H9 (cell line): Measurements from ENCODE around the gene NTRK2. TPM values are rescaled to one million over a fixed set of nuclear protein-coding genes. Genes with fewer than 3 reads are reported as not detected.

ENCODE experiments used
- DNase-seq: peaks from one replicate; pipeline ENCODE4 v3.0.0-alpha.2; 2017
- H2AFZ ChIP-seq: one replicate; pipeline ENCODE4 v1.6.1; 2013; ENCODE audit warnings: mild to moderate bottlenecking, low read length, control low read depth, moderate library complexity
- H2AK5ac ChIP-seq: 2 replicates; pipeline ENCODE4 v1.6.1; 2013; ENCODE audit warnings: low read length, control low read depth, mixed read lengths; ENCODE audit not compliant: insufficient read length
- H2BK120ac ChIP-seq: one replicate; pipeline ENCODE4 v1.6.1; 2013; ENCODE audit warnings: low read depth, mild to moderate bottlenecking, low read length, control low read depth, inconsistent platforms; ENCODE audit not compliant: poor library complexity, severe bottlenecking
- H2BK12ac ChIP-seq: 2 replicates; pipeline ENCODE4 v1.6.1; 2013; ENCODE audit warnings: low read length, control low read depth, mixed read lengths, low read depth; ENCODE audit not compliant: insufficient read length
- H2BK15ac ChIP-seq: 2 replicates; pipeline ENCODE4 v1.6.1; 2013; ENCODE audit warnings: low read depth, low read length, control low read depth
- H2BK20ac ChIP-seq: one replicate; pipeline ENCODE4 v1.6.1; 2013; ENCODE audit warnings: low read depth, mild to moderate bottlenecking, low read length, control low read depth, inconsistent platforms; ENCODE audit not compliant: poor library complexity, severe bottlenecking
- H2BK5ac ChIP-seq: 2 replicates; pipeline ENCODE4 v1.6.1; 2013; ENCODE audit warnings: low read length, control low read depth, mixed read lengths; ENCODE audit not compliant: insufficient read length
- H3K14ac ChIP-seq: 2 replicates; pipeline ENCODE4 v1.6.1; 2013; ENCODE audit warnings: low read length, control low read depth; ENCODE audit not compliant: insufficient read depth
- H3K18ac ChIP-seq: 2 replicates; pipeline ENCODE4 v1.6.1; 2013; ENCODE audit warnings: low read depth, mild to moderate bottlenecking, mixed read lengths, low read length, control low read depth; ENCODE audit not compliant: insufficient read length
- H3K23ac ChIP-seq: 2 replicates; pipeline ENCODE4 v1.6.1; 2013; ENCODE audit warnings: low read length, control low read depth, mixed read lengths, low read depth; ENCODE audit not compliant: insufficient read length
- H3K23me2 ChIP-seq: 2 replicates; pipeline ENCODE4 v1.6.1; 2013; ENCODE audit warnings: low read depth, mild to moderate bottlenecking, mixed read lengths, low read length, control low read depth; ENCODE audit not compliant: insufficient read length, poor library complexity, severe bottlenecking
- H3K27ac ChIP-seq: 2 replicates; pipeline ENCODE4 v1.5.1; 2013; ENCODE audit warnings: low read length, control low read depth, mixed read lengths, low read depth; ENCODE audit not compliant: insufficient read length
- H3K27me3 ChIP-seq: 2 replicates; pipeline ENCODE4 v1.6.1; 2013; ENCODE audit warnings: low read length, control low read depth, inconsistent platforms; ENCODE audit not compliant: insufficient read depth
- H3K4ac ChIP-seq: 2 replicates; pipeline ENCODE4 v1.6.1; 2013; ENCODE audit warnings: low read depth, mild to moderate bottlenecking, control low read depth, inconsistent platforms, low read length, moderate library complexity
- H3K4me1 ChIP-seq: 2 replicates; pipeline ENCODE4 v1.6.1; 2013; ENCODE audit warnings: low read length, control low read depth, inconsistent platforms; ENCODE audit not compliant: insufficient read depth
- H3K4me2 ChIP-seq: 2 replicates; pipeline ENCODE4 v1.6.1; 2013; ENCODE audit warnings: low read length, control low read depth, mixed read lengths; ENCODE audit not compliant: insufficient read length, insufficient read depth
- H3K56ac ChIP-seq: 2 replicates; pipeline ENCODE4 v1.6.1; 2013; ENCODE audit warnings: low read depth, mild to moderate bottlenecking, mixed read lengths, low read length, control low read depth; ENCODE audit not compliant: insufficient read length
- H3K79me1 ChIP-seq: 2 replicates; pipeline ENCODE4 v1.6.1; 2013; ENCODE audit warnings: low read depth, mild to moderate bottlenecking, moderate library complexity, low read length, control low read depth, inconsistent platforms; ENCODE audit not compliant: insufficient read depth, poor library complexity, severe bottlenecking
- H3K79me2 ChIP-seq: 2 replicates; pipeline ENCODE4 v1.6.1; 2013; ENCODE audit warnings: low read length, control low read depth, inconsistent platforms; ENCODE audit not compliant: insufficient read depth
- H3K9ac ChIP-seq: 2 replicates; pipeline ENCODE4 v1.6.1; 2013; ENCODE audit warnings: low read length, control low read depth, mixed read lengths; ENCODE audit not compliant: insufficient read length; ENCODE audit errors: extremely low read depth
- H3K9me3 ChIP-seq: one replicate; pipeline ENCODE4 v1.6.1; 2013; ENCODE audit warnings: low read depth, low read length, inconsistent platforms; ENCODE audit not compliant: control insufficient read depth
- H3T11ph ChIP-seq: one replicate; pipeline ENCODE4 v1.6.1; 2013; ENCODE audit warnings: mild to moderate bottlenecking, low read length, control low read depth, inconsistent platforms
- H4K20me1 ChIP-seq: one replicate; pipeline ENCODE4 v1.6.1; 2013; ENCODE audit not compliant: control insufficient read depth, insufficient read length, insufficient read depth
- H4K5ac ChIP-seq: 2 replicates; pipeline ENCODE4 v1.6.1; 2013; ENCODE audit warnings: low read depth, mild to moderate bottlenecking, mixed read lengths, low read length, control low read depth; ENCODE audit not compliant: insufficient read length
- H4K8ac ChIP-seq: replicated peaks from 2 replicates; pipeline ENCODE4 v1.6.1; 2013; ENCODE audit warnings: low read length, control low read depth, mixed read lengths, low read depth; ENCODE audit not compliant: insufficient read length
- H4K91ac ChIP-seq: 2 replicates; pipeline ENCODE4 v1.6.1; 2013; ENCODE audit warnings: low read depth, mild to moderate bottlenecking, moderate library complexity, mixed read lengths, low read length, control low read depth; ENCODE audit not compliant: insufficient read length
- H3K27ac Mint-ChIP-seq, 3 experiments: 2 replicates in 2 of 3; 3 replicates in 1 of 3; pipeline ENCODE4 v1.8.0; 2020 to 2021; ENCODE audit warnings: mixed read lengths in 3 of 3, mild to moderate bottlenecking in 1 of 3, moderate library complexity in 1 of 3
- H3K27me3 Mint-ChIP-seq: 2 replicates; pipeline ENCODE4 v1.8.0; 2021; ENCODE audit warnings: low read depth, mild to moderate bottlenecking, moderate library complexity, mixed read lengths
- H3K36me3 Mint-ChIP-seq, 3 experiments: 2 replicates in 2 of 3; 3 replicates in 1 of 3; pipeline ENCODE4 v1.8.0; 2020 to 2021; ENCODE audit warnings: low read depth in 3 of 3, mixed read lengths in 3 of 3; ENCODE audit not compliant: insufficient read depth in 1 of 3
- H3K4me1 Mint-ChIP-seq, 2 experiments: 2 replicates each; pipeline ENCODE4 v1.8.0; 2020; ENCODE audit warnings: mixed read lengths in 2 of 2
- H3K4me3 Mint-ChIP-seq, 2 experiments: 2 replicates in 1 of 2; 3 replicates in 1 of 2; pipeline ENCODE4 v1.8.0; 2020 to 2021; ENCODE audit warnings: mild to moderate bottlenecking in 2 of 2, mixed read lengths in 2 of 2, moderate library complexity in 1 of 2
- H3K9me3 Mint-ChIP-seq, 2 experiments: 2 replicates in 1 of 2; 3 replicates in 1 of 2; pipeline ENCODE4 v1.8.0; 2020; ENCODE audit warnings: mild to moderate bottlenecking in 2 of 2, mixed read lengths in 2 of 2, moderate library complexity in 1 of 2
- CTCF ChIP-seq: fragments of 200-600 bp; sonication (generic); conservative IDR thresholded peaks from 3 replicates; pipeline ENCODE4 v1.8.0; 2021; ENCODE audit warnings: antibody characterized with exemption, mild to moderate bottlenecking
- WGBS: extraction: QIAGEN DNeasy Blood & Tissue Kit; methylation state at CpG from one replicate; pipeline ENCODE4 v1.1.7; 2013; ENCODE audit warnings: missing lambda C conversion rate, low lambda C conversion rate, mixed read lengths; ENCODE audit not compliant: insufficient read length; ENCODE audit errors: extremely low coverage; 5-methylcytosine and 5-hydroxymethylcytosine counted together
- total RNA-seq: library from RNA; stranded (reverse); gene quantifications from 2 replicates; pipeline ENCODE4 v1.2.1, GENCODE V29; 2021

The NTRK2 gene
- total RNA-seq, 1 experiment from 2014 or later, result 0.02 TPM

GRCh38 chr9:84829471-84829870 lies 159.9 kb downstream of the NTRK2 start:
- Histone ChIP-seq H2BK20ac (no peak overlapping the region), H3K9ac (no peak overlapping the region), H3K9me3 (no peaks in the 10 kb centered on the region), H2BK5ac (no peak overlapping the region), H3K79me1 (no peaks in the 10 kb centered on the region), H2BK120ac (no peak overlapping the region), H3K23ac (no peak overlapping the region), H4K5ac (no peak overlapping the region), H3T11ph (no peak overlapping the region), H3K56ac (no peak overlapping the region), H4K20me1 (no peaks in the 10 kb centered on the region), H3K23me2 (no peaks in the 10 kb centered on the region), H3K14ac (no peak overlapping the region), H4K91ac (no peak overlapping the region), H3K18ac (no peak overlapping the region), H3K27ac (no peak overlapping the region), H3K79me2 (no peaks in the 10 kb centered on the region), H2AK5ac (no peak overlapping the region), H3K4ac (no peak overlapping the region), H2AFZ (no peak overlapping the region), H2BK15ac (no peak overlapping the region), H2BK12ac (no peak overlapping the region), H3K4me1 (peaks cover 2% of the 10 kb centered on the region), H3K4me2 (no peak overlapping the region), H4K8ac (no peak overlapping the region), H3K27me3 (no peaks in the 10 kb centered on the region)
- no peaks in the 10 kb centered on the region; a peak in 1 of 7 replicates for H3K36me3 Mint-ChIP-seq
- peaks cover 2% of the 10 kb centered on the region; the same call in 1 of the 2 replicates for H3K27me3 Mint-ChIP-seq
- no peak for TF ChIP-seq CTCF
- no peak overlapping the region for H3K4me3 Mint-ChIP-seq
- H3K4me1 Mint-ChIP-seq, result peaks cover 13 to 16% of the 10 kb centered on the region in 2 experiments
- WGBS, result no CpG with 5 or more reads among the region's 8 CpGs
- no peaks in the 10 kb centered on the region for H3K9me3 Mint-ChIP-seq
- no peak overlapping the region for H3K27ac Mint-ChIP-seq
- no peak for DNase-seq
